Mammary epithelial cell (primary cell): Measurements from ENCODE around the gene MTTP.

ENCODE experiments used
- CTCF ChIP-seq, 2 donors: IDR thresholded peaks in 1 of 2; conservative IDR thresholded peaks in 1 of 2; 2 replicates each; pipeline ENCODE4 v1.5.1; 2011 to 2012; ENCODE audit warnings: inconsistent platforms in 2 of 2, low read length in 2 of 2, mild to moderate bottlenecking in 2 of 2, control low read depth in 1 of 2, low read depth in 1 of 2; ENCODE audit not compliant: insufficient read depth in 1 of 2; ENCODE audit errors: extremely low read depth in 1 of 2
- EZH2 ChIP-seq: IDR thresholded peaks from 2 replicates; pipeline ENCODE4 v1.6.1; 2012; ENCODE audit warnings: low read length, inconsistent platforms, borderline replicate concordance

DNA sequence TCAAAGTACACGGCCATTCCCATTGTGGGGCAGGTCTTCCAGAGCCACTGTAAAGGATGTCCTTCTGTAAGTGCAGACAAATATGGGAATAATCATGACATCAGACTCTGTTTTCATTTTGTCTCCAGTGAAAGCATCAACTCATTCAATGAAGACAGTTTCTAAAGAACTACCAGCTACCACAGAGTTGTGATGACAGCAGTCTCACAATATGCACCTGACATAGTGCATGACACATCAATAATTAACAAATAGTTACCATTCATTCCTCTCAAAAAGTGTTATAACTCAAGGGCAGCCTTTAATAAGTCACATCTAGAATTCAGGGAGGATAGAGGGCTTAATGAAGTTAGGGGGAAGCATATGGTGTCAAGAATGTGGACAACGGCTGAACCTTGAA, 20.2 kb downstream of the MTTP start:
- no peak for TF ChIP-seq CTCF (conservative IDR thresholded peaks at IDR 0.05 in 1 of 2, IDR thresholded peaks at IDR 0.05 in 1 of 2; ENCODE audit: extremely low read depth in 1 of 2, insufficient read depth in 1 of 2, low read depth in 1 of 2, low read length in 2 of 2)
- no peak for TF ChIP-seq EZH2
